Measurements from ENCODE around the gene AGXT. TPM values are rescaled to one million over a fixed set of nuclear protein-coding genes. Genes with fewer than 3 reads are reported as not detected.
A peak's percentile ranks its signal among the peaks of the same experiment; 100 is the strongest.

The AGXT gene
- total and polyA plus RNA-seq, 4 donors: 254 to 1,572 (median 1,428) TPM

GRCh38 chr2:240887631-240888030 is 19.0 kb downstream of the AGXT start:
- Histone ChIP-seq H3K36me3 (ENCODE audit: control insufficient read depth in 4 of 4, insufficient read depth in 3 of 4, low read depth in 1 of 4, low read length in 3 of 4) (peaks cover 3 to 11% (median 4%) of the 10 kb centered on the region in 4 donors), H3K4me1 (ENCODE audit: control insufficient read depth in 4 of 4, insufficient read depth in 4 of 4, low read length in 3 of 4) (peaks cover 19 to 71% (median 65%) of the 10 kb centered on the region in 4 donors), H3K27ac (ENCODE audit: low read depth in 1 of 2, low read length in 2 of 2) (no peak overlapping the region), H3K9me3 (ENCODE audit: control insufficient read depth in 4 of 4, low read length in 3 of 4) (no peaks in the 10 kb centered on the region), H3K4me3 (ENCODE audit: low read depth in 1 of 3, low read length in 3 of 3) (no peak overlapping the region), H3K9ac (ENCODE audit: low read depth in 1 of 2, low read length in 2 of 2) (no peak overlapping the region), H3K27me3 (ENCODE audit: control insufficient read depth in 4 of 4, insufficient read depth in 4 of 4, low read length in 3 of 4) (no peaks in the 10 kb centered on the region)
- WGBS: 70% methylated on average over 4 of the region's 4 CpGs
- TF ChIP-seq ATF3 (IDR thresholded peaks at IDR 0.05): no peak
- no peak for TF ChIP-seq RXRA (IDR thresholded peaks at IDR 0.05)
- TF ChIP-seq REST (IDR thresholded peaks at IDR 0.05): no peak
- no peak for TF ChIP-seq JUND (IDR thresholded peaks at IDR 0.05)
- no peak for TF ChIP-seq ZBTB33 (IDR thresholded peaks at IDR 0.05)
- TF ChIP-seq YY1 (IDR thresholded peaks at IDR 0.05): no peak
- no peak for TF ChIP-seq GABPA (IDR thresholded peaks at IDR 0.05 in 1 of 2, conservative IDR thresholded peaks at IDR 0.05 in 1 of 2)
- TF ChIP-seq EGR1 (IDR thresholded peaks at IDR 0.05; ENCODE audit: low read depth in 2 of 2): no peak
- no peak for TF ChIP-seq RAD21 (IDR thresholded peaks at IDR 0.05)
- TF ChIP-seq CTCF (IDR thresholded peaks at IDR 0.05; ENCODE audit: low read depth, low read length, missing input control): no peak
- DNase-seq (ENCODE audit: low spot score): no peak

GRCh38 chr2:240888130-240888889 is 19.7 kb downstream of the AGXT start:
- DNase-seq (ENCODE audit: low spot score): no peak
- Histone ChIP-seq H3K27ac (ENCODE audit: low read depth in 1 of 2, low read length in 2 of 2) (no peak overlapping the region), H3K27me3 (ENCODE audit: control insufficient read depth in 4 of 4, insufficient read depth in 4 of 4, low read length in 3 of 4) (no peaks in the 10 kb centered on the region), H3K9me3 (ENCODE audit: control insufficient read depth in 4 of 4, low read length in 3 of 4) (no peaks in the 10 kb centered on the region), H3K4me1 (ENCODE audit: control insufficient read depth in 4 of 4, insufficient read depth in 4 of 4, low read length in 3 of 4) (peaks cover 21 to 70% (median 63%) of the 10 kb centered on the region in 4 donors), H3K4me3 (ENCODE audit: low read depth in 1 of 3, low read length in 3 of 3) (no peak overlapping the region), H3K9ac (ENCODE audit: low read depth in 1 of 2, low read length in 2 of 2) (no peak overlapping the region), H3K36me3 (ENCODE audit: control insufficient read depth in 4 of 4, insufficient read depth in 3 of 4, low read depth in 1 of 4, low read length in 3 of 4) (peaks cover 3 to 8% (median 4%) of the 10 kb centered on the region in 4 donors)
- WGBS: 58% methylated on average over 37 of the region's 37 CpGs
- no peak for TF ChIP-seq NR2F2 (IDR thresholded peaks at IDR 0.05)
- TF ChIP-seq RXRA (IDR thresholded peaks at IDR 0.05): peak; percentile 25 to 54
- TF ChIP-seq SP1 (IDR thresholded peaks at IDR 0.05): peak; percentile 9
- TF ChIP-seq ATF3 (IDR thresholded peaks at IDR 0.05): no peak
- peak; percentile 15 to 37 for TF ChIP-seq RAD21 (IDR thresholded peaks at IDR 0.05)
